Effector CD4-positive, alpha-beta T cell (primary cell): ENCODE results near the gene CLEC4F. TPM values are rescaled to one million over a fixed set of nuclear protein-coding genes. Genes with fewer than 3 reads are reported as not detected.
A peak's percentile ranks its signal among the peaks of the same experiment; 100 is the strongest.

ENCODE experiments used
- DNase-seq: peaks from one replicate; pipeline ENCODE4 v3.0.0-alpha.2; 2020
- total RNA-seq: gene quantifications from one replicate; lab custom pipeline; 2026; lab: John Stamatoyannopoulos, UW

CLEC4F gene, protein sequence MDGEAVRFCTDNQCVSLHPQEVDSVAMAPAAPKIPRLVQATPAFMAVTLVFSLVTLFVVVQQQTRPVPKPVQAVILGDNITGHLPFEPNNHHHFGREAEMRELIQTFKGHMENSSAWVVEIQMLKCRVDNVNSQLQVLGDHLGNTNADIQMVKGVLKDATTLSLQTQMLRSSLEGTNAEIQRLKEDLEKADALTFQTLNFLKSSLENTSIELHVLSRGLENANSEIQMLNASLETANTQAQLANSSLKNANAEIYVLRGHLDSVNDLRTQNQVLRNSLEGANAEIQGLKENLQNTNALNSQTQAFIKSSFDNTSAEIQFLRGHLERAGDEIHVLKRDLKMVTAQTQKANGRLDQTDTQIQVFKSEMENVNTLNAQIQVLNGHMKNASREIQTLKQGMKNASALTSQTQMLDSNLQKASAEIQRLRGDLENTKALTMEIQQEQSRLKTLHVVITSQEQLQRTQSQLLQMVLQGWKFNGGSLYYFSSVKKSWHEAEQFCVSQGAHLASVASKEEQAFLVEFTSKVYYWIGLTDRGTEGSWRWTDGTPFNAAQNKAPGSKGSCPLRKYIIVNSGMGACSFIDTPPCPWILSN
- total RNA-seq: not detected

DNA sequence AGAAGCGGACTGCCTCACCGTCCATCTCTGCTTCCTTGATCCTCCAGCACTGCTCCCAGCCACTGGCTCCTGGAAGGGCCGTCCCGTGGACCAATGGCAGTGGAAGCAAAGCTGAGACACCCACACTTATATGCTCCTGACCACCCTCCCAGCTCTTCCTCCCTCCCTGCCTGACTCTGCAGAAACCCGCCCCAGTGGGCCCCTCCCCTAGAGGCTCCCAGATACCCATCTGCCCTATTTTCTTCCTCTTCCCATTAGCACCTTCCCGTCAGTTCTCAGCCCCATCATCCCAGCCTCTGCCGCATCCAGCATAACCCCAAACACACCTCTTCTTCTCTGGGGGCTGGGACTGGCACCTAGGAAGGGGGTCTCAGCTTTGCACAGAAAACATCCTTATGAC, at the start of gene CLEC4F:
Gene CLEC4F, minus strand, starts transcription at position 101 of the 400 bp plus-strand sequence. Its CDS starts 76 bp downstream, at position 25.
- DNase-seq: no peak

DNA sequence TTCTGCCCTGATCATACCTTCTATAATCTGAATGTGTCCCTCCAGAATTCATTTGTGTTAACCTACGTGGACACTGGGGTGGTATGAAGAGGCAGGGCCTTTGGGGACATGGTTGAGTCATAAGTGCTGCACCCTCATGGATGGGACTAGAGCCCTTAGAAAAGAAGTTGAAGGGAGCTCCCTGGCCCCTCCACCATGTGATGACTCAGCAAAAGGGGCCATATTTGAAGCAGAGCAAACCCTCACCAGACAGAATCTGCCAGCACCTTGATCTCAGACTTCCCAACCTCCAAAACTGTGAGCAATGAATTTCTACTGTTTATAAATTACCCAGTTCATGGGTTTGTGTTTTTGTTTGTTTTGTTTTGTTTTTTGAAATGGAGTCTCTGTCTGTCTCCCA, 48.6 kb upstream of the CLEC4F start:
- DNase-seq: no peak

DNA sequence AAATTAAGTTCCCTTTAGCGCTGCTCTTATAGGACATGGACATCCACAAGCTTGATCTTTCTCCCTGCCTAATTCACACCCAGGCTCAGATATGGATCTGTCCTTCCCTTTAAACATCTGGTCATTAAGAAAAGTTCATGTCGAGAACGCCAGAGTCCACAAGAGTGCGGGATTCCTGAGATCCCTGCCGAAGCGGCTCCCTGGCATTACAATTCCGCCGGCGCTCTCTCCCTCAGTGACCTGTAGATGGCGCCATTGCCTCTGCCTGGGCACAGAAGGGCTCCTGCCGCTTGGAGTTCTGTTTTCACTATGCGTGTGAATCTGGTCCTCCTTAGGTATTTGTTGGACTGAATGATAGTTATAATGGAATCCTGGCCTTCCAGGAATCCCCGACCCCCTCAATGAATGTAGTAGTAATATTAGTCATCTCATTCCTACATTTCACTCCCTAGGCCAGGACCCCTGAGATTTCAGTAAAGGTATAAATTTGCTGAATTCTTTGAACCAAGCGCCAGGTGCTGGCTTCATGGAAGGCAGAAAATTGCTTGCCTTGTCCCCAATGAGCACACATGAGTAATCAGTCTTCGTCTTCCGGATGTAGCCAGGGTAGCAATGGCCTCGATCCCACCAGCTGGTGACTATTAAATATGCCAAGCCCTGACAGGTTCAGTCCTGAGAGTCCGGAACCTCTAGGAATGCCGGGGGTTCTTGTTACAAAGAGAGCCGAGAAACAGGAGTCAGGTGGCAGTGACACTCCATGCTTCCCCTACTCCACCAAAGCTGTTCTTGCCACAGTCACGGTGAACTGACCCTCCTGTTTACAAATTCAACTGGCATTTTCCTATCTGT, 41.6 kb upstream of the CLEC4F start:
- peak; percentile 56 for DNase-seq

DNA sequence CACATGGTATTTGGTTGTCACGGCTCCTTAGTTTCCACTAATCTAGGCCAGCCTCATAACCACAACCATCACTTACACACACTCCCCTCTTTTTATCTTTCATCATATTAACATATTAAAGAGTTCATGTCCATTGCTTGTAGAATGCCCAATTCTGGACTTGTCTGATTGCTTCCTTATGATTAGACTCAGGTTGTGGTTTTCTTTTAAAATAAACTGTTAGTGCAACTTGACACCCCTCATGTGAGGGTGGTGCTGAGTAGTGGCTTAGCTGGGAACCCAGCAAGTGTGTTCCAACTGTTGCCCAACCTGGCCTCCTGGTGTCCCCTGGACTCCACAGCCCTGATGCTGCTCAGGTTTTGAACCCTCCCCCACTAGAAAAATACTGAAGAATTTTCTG, 35.3 kb upstream of the CLEC4F start:
- no peak for DNase-seq

DNA sequence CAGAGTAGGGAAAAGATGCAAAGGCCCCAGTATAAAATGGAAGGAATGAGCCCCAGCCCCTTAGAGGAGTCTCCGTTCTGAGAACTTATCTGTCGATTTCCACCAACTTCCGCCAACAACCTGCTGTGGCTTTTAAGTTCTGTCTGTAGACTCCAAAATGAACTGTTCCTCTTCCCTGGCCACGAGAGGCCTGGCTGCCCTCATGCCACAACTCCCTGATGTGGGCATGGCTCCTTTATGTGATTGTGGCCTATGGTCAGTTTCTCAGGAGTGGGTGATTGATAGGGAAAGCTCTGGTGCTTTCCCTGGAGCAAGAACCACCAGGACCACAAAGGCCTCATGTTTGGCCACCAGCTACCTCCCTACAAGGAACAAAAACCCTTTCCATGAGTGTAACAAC, 34.0 kb upstream of the CLEC4F start:
- no peak for DNase-seq

DNA sequence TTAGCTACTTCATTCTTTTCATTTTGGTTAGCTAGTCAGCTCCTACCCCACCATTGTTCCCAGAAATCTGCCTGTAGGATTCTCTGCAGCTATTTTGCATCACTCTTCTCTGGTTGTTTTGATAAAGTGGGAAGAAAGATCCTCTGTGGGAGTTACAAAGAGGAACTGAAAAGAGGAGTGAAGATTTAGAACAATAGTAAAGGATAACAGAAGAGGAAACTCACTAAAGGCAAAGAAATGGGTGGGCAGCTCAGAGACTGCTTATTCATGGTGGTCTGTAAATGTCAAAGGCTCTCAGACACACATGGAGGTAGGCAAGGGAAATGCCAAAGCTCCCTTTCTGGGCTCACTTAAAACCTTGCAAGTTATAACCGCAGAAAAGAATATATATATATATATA, 32.4 kb upstream of the CLEC4F start:
- DNase-seq: no peak

DNA sequence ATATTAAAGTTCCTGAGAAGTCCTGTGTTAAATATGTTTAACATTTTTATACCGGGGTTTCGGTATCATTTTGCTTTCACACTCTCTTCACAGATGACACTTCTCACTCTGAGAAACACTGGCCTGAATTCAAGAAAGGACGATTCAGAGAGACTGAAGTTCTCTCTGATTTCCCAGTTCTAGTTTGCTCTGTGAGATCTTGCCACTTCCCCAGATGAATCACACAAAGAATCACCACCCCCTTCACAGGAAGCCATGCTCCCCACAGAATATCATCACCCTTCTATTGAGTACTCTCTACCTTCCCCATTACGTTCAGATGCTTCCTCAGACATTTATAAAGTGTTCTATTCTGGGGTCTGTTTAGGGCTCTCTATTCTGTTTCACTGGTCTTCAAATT, 31.3 kb upstream of the CLEC4F start:
- no peak for DNase-seq

DNA sequence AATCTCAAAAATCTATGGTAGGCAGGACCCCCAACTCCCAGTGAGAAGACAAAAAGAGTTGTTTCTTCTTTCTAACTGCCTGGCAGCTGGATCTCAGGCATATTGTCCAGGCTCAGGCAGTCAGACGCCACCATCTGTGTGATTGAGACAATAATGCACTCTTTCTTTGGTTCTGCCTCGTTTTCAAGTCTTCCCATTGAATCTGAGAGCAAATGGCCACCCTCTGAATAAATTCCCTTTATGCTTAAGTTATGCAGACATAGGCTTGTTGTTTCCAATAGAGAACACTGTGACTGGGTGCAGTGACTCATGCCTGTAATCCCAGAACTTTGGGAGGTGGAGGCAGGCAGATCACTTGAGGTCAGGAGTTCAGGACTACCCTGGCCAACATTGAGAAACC, 30.5 kb upstream of the CLEC4F start:
- no peak for DNase-seq

DNA sequence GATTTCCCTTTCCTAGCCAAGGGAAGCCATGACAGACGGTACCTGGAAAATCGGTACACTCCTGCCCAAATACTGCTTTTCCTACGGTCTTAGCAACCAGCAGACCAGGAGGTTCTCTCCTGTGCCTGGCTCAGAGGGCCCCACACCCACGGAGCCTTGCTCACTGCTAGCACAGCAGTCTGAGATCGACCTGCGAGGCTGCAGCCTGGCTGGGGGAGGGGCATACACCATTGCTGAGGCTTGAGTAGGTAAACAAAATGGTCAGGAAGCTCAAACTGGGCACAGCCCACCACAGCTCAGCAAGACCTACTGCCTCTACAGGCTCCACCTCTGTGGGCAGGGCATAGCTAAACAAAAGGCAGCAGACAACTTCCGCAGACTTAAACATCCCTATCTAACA, 22.0 kb upstream of the CLEC4F start:
- no peak for DNase-seq

DNA sequence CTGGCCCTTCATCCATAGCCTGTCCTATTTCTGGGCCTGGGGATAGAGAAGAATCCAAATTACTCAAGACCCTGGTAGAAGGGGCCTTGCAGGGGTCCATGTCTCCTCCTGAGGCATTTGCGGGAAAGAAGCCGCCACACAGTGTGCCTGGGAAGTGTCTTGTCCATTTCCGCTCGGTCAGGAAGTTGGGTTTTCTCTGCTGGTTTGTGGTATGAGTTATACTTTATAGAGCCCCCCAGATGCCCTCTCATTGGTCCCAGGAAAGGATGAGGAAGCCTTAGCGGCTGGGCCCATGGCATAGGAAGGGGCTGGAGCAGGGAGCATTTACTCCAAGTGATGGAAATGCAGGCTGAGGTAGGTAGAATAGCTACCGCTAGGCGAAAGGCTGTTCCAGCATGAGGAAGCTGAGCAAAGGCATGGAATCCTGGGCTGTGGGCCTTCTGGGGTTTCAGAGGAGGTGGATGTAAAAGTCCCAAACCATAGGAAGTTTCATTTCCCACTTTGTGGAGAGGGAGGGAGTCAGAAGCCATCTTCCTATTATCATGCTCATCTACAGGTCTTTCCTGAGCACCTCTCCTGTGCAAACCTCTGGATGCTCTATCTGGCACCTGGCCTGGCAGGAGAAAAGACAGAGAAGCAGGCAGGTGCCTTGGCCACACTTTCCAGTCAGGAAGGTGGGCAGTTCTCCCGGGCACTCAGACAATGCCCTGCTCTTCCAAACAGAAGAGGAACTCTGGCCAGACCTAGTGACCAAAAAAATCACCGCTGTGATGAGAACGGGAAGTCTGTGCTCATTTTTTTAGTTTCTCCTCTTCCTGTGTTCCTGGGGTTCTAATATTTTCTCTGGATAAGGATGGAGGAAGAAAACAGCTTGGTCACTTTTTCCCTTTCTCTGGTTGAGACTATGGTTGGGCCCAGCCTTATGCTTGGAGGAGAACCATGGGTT, 17.9 kb upstream of the CLEC4F start:
- DNase-seq: no peak

DNA sequence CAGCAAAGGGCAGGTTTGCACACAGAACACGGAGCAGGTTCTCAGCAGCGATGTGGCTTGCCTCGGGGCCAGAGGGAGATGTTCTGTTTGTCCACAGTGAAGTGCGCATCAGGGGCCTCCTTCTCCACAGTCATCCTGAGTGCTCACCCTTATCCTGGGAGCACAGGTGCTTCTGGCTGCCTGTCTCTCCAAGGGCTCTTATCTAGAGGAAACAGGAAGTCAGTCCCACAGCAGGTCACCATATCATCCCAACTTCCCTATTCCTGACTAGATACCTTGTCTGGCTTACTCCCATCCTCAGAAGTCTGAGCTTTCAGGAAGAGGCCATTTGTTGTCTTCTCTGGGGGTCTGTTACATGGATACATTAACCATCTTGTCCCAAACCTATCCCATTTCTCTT, 15.2 kb upstream of the CLEC4F start, which contains the start of gene CD207:
Gene CD207, minus strand, starts transcription at position 174 of the 400 bp plus-strand sequence. Its CDS starts 40 bp downstream, at position 134.
- no peak for DNase-seq

DNA sequence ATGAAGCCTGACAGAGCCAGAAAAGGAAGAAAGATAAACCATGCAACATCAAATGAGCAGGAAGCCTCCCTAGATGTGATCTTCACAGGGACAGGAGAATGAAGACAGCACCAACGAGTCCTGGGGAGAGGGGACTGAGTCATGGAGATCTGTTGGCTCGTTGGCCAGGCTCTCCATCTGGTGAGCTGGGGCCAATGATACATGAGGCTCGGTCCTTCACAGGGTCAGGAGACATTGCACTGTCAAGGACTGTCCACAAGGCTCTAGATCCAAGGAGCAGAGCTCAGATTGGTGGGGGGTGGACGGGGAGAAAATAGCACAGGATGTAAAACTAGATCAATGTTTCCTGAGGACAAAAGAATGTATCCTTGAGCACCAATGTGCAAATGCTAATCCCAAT, 14.5 kb upstream of the CLEC4F start:
- no peak for DNase-seq

DNA sequence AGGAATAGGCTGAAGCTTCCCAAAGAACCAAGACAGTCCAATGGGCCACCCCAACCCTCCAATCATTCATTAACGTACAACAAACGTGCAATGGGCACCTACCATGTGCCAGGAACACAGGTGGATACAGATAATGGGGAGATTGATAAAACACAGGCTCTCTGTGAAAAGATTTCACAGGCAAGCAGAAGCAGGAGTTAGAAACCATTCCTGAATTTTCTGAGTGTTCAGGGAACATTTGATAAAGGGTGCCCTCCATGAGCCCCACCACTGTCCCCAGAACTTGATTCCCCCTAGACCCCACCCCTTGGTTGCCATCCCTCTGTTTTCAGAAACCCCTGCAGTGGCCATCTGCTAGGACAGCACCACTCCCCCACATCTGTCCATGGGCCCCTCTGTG, 13.7 kb upstream of the CLEC4F start:
- DNase-seq: no peak

DNA sequence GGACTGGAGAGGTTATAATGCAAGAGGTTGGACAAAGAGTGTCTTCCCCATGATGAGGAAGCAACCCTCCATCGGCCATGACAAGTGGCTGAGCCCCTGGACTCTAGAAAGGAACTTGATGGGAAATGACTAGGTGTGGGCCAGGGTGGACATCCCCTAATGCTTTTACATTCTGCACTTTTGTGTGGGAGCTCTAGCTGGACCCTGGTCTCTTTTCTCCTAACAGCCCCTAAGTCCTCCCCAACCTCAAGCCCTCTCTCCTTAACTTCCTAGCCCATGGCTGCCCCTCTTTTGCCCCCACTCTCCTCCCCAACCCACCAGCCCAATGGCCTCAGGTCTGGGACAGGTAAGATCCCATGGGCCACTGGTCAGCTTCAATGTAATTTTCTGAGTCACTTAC, 12.8 kb upstream of the CLEC4F start:
- DNase-seq: no peak

DNA sequence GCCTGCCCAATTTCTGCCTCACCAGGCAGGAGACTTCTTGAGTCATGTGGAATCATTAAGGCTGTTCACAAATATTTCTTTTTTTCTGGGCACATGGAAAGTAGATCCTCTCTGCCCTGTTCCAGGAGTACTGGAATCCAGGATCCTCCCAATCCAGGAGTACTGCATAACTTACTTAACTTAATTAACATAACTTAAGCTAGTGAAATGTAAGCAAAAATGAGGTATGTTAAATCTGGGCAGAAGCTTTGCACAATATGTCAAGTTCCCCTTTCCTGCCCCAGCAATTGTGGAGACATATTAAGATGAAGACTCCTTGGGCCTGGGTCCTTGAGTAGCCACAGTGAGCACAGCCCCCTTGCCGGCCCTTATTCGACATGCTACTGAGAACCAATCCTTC, 12.0 kb upstream of the CLEC4F start:
- no peak for DNase-seq

DNA sequence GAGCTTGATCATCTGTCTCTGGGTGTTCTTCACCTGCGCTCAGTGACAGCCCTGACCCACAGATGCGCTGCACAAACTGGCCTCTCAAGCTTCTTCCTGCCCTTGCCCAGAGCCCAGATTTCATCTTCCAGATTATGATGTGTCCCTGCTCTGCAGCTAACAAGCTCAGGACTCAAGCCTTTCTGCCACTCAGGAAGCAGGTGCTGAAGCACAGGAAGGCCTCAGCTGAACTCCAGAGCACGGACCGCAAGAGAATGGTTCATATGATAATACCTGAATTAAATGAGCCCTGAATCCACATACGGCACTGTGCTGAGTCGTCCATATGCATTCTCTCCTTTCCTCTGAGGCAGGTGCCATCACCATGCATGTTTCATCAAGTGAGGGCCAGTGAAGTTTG, 11.5 kb upstream of the CLEC4F start:
- DNase-seq: no peak

DNA sequence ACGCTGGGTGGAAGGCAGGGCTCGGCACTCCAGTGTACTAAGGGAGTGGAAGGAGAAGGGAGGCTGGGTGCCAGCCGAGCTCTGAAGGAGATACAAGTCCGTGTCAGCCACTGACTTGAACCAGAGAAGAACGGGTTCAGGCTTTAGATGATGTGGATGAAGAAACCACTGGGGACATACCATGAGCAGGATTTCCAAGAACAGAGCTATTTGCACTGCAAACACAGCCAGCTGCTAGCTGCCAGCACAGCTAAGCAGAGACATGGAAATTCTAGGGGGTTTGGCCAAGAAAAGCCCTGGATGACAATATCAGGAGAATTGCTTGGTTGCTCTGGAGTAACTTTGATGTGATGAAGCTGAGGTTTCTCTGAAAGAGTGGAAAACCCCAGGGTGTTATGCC, 10.0 kb upstream of the CLEC4F start:
- no peak for DNase-seq

DNA sequence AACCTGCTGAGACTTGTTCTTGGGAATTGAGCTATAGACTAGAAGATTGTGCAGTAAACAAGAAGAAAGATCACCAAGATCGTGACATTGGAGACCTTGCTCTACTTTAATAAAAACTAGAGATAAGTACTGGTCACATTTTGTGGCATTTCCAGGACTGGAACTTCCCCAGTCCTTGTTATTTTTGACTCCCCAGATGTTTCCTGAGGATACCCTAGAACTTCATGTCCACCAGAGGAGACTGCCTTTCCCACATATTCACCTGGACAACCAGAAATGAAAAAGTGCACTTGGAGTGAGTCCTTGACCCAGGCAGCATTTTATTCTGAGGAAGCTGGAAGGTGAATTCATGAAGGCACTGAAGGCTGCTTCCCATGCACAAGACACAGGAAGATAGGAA, 9.5 kb upstream of the CLEC4F start:
- no peak for DNase-seq

DNA sequence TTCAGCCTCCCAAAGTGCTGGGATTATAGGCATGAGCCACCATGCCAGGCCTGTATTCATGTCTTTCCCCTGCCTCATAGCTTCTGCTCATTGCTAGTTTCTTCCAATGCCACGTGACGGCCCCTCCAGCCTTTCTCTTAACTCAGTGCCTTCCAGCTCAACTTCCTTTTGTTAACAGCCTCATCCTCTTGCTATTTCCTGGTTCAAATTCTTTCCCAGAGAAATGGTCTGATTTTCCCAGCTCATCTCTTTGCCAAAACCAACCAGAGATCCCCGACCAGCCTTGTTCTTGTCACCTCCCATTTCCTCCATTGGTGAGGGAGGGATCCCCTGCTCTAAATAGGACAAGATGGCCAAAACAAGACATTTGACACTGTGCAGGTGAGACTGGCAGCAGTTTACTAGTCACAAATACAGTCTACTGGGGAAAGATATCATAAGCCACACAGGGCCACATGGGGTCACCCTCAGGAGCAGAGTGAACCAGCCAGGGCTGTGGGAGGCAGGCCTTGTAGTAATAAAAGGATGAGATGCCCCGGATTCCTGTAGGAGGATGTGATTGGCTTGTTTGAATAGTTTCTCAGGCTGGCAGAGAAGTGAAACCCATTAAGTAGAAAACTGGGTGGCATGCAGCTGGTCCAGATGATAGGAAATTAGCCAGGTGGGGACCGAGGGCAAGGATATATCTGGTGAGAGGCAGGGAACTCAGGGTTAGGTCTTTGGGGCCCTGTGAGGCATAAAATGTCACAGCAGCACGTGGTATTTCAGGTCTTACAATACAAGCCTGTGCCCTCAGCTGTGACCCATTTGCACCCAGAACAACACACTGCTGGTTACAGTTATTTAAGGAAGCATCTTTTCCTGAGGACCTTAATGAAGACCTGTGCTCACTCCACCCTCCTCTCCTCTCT, 8.8 kb upstream of the CLEC4F start:
- DNase-seq: no peak

DNA sequence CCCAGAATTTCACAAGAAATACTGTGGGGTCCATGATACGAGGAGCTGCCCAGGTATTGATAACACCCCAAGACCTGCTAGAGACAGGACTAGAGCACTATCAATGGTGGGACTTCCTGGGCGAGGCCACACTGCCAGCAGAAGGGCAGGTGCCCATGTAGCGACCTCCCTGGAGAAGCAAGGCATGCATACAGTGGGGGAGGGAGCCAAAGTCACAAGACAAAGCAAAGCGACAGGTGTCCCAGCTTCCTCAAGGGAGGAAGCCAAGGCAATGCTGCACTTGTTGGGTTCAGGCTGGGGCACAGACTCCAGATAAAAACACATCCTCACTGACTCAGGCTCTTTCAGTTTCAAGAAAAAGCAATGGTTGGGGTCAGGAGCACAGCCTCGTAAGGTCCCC, 7.7 kb upstream of the CLEC4F start:
- DNase-seq: no peak

DNA sequence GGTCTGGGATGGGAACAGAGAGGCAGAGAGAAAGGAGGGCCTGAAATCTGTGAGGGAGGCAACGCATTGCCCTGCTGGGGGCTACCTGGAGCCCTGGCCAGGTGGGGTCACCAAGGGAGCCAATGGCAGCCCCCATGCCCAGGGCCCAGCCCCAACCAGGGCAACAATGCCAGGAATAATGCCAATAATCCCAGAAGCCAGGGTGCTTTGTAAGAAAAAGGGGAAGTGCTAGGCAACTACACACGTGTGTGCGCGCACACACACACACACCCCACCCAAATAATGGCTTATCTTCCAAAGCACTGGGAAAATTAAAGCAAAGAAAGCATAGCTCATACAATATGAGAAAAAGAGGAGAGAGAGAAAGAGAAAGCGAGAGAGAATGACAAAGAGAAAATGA, 7.0 kb upstream of the CLEC4F start:
- DNase-seq: no peak
